HG02798 (cell line): Measurements from ENCODE around the gene TMED4.
A peak's percentile ranks its signal among the peaks of the same experiment; 100 is the strongest.

Experiments
- ATAC-seq: cut with Tn5 transposase; IDR thresholded peaks from one replicate; pipeline ENCODE4 v1.9.1; 2021; ENCODE audit warnings: mild to moderate bottlenecking; ENCODE audit not compliant: unreplicated experiment, poor library complexity

Gene TMED4

DNA sequence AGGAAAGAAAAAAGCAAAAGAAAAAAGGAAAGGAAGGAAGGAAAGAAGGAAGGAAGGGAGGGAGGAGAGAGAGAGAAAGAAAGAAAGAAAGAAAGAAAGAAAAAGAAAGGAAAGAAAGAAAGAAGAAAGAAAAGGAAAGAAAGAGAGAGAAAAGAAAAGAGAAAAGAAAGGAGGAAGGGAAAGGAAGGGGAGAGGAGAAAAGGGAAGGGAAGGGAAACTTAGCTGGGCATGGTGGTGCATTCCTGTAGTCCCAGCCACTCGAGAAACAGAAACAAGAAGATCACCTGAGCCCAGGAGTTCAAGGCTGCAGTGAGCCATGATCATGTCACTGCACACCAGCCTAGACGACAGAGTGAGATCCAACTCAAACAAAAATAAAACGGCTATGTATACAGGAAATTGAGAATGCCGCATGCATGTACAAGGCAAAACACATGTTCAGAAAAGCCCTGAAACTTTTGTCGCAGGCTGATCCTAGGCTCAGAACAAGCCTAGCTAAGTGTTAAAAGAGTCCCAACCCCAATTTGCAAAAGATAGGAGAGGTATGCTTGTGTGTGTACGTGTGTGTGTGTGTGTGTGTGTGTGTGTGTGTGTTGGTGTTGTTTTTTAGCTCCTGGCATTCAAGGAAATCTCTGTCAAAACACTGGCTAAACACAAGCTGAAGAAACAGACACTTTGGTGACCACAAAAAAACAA, 34.3 kb downstream of the TMED4 start:
- ATAC-seq: no peak

DNA sequence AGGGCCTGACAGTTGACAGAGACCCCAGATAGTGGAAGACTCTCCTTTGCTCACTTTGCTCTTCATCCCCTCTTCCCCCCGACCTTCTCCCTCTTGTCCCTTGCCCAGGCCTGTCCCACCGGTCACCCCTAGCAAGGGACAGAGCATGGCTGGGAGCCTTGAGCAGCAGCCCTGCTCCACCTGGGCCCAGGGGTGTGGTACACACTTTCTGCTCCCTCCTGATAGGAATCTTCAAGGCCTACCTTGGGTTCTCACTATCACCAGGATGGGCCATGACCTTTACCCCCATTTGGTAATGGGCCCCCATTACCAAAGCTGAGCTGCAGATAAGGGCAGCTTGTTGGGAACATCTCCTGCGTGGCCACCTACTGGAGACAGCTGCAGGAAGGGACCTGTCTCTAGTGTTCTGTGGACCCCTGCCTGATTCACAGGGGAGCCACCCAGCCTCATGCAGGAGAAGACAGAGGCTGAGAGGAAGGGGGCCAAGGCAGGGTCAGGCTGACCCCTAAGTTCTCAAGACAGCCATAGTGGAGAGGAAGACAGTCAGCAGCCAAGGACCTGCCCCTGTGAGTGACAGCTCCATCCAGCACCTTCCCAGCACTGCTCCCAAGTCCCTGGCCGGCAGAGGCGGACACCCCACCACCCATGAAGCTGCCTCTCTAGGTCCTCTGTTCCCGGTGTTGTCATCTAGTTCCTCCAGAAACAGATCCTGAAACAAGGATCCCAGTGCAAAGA, 40.0 kb downstream of the TMED4 start:
- ATAC-seq: no peak

DNA sequence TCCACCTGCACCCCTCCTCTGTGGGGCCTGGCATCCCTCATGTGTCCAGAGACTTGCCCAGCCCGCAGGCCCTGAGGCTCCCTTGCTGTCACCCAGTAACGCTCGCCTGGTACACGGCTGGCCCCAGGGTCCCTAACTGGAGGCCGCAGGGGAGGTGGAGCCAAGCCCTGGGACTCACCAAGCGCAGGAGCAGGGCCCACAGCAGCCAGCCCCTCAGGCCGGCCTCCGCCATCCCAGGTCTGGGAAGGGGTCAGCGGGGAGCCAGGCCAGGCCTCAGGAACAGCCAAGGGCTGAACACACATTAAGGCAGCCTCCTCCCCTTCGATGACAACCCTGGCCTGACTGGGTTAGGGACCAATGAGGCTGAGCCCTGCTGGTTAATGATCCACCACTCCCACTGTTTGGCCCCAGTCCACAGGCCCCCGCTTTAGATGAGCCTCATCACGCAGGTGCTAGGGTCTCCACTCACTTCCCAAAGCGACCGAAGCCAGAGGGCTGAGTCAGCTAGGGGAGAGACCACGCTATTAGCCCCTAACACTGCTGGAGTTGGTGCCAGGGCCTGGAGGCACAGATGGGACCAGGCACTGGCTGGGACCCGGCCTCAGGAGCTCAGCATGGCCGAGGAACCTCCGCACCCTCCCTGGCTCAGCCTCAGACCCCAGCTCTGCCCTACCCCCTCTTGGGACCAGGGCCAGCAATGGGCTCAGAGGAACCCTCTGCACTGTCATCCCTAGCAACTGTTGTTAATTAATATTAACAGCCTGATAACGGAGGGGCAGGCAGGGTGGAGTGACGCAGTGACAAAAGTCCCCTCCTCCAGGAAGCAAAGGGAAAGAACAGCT, 40.8 kb downstream of the TMED4 start, which contains the start of gene NPC1L1:
TSS of gene NPC1L1 (minus strand) at position 303 of the 842 bp plus-strand sequence. CDS start at position 232, 71 bp downstream.
- ATAC-seq: no peak

DNA sequence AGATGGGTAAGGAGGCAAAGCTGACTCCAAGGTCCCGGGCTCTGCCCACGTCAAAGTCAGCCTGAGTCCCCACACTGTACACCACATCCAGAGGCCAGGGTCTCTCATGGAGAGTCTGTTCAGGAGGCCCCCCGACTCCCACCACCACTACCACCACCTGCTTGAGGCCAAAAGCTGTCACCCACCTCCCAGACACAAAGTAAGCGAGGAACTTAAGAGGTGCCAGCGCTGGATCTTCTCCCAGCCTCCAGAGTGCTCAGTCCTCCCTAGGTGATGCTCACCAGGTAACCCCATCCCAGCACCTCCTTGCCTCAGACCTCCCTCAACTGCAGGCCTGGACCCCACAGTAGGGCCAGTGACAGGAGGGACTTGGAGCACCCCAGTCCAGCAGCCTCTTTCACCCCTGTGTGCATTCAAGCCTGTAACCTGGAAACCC, 41.4 kb downstream of the TMED4 start:
- ATAC-seq: no peak

DNA sequence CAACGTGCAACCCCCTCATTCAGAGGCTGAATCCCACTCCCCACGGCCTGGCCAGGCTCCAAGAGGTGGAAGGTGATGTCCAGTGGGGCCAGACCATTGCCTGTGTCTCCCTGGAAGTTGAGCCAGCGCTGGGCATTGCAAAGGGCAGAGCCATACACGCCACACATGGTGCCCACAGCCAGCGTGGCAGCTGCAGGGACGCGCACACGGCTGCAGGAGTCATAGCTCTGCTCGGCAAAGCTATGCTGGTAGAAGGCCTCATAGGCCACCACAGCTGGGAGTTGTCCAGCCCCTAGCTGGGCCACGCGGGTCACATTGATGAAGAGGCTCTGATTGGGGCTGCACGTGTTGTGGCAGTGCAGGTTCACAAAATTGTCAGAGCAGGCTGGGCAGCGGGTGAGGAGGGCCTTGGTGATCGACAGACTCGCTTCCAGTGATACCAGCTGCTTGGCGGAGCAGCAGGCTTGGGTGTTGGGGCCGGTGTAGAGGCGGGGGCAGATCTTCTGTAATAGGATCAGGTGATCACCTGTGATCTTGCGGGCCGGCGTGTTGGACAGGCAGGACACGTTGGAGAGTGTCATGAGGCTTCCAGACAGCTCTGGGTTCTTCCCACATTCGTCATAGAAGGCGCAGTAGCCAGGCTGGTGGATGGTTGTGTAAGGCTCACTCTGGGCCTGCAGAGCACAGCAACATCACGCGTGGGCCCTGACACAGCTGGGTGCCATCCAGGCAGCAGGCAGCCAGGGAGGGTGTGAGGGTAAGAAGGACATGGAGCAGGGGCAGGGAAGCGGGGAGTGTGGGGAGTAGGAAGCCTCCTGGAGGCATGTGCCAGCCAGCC, 42.1 kb downstream of the TMED4 start:
- no peak for ATAC-seq

DNA sequence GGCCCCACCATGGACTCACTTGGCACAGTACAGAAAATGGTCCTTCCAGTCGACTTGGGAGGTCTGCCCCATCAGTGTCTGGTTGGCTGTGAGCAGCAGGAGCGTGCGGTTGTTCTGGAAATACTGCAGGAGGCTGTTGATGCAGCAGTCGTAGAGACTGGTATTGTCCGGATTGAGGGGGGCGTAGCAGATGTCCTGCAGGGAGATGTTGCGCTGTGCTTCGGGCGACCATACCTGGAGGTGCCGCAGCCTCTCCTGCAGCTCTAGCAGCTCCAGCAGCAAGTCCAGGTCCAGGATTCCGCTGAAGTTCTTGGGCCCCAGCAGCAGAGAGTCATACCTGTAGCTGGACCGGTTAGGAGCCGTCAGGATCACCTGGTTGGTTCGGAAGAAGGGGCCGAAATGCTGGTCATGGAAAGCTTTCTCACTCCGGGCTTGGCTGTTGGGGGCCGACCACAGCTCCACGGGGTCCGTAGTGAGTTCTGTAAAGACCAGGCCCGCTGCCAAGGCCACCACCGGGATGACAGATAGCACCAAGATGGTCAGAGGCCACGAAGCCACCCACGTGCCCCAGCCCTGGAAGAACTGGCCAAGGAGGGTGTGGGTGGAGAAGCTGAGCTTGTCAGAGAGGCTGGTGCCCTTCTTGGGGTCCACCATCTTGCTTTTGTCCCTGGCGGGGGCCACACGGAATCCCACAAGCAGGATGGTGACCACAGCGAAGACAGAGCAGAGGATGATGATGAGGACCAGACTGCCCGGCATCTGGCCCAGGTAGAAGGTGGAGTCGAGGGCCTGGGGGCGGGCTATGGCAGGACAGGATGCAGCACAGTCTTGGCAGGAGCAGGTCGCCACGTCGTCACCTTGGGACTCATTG, 43.0 kb downstream of the TMED4 start:
- no peak for ATAC-seq

DNA sequence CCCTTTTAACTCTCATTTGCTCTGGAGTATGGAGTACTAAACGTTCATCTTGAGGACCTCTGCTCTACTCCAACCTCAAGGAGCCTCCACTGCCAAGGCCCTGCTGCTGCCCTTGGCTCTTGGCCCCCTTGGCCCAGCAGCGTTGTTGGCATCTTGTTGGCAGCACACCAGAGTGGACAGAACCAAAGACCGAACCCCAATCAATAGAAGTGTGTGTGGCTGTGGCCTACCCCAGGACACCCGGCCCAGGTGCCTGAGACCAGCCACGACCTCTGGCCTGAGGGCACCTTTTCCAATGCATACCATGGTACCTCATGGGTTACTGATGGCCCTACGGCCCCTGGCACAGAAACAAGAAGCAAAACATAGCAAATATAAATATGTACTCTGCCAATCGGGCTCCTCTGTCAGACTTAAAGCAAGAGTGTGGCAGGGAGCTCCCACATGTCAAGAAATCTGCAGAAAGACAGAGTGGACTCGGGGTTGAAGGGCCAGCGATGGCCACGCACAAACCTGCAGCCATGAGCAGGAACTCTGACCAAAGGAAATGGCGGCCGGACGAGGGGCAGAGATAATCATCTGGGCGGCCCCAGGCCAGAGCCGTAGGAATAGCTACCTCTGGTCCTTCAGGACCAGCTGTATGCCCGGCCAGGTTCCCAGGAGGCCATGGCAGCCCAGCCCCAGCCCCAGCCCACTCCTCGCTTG, 43.8 kb downstream of the TMED4 start:
- ATAC-seq: no peak

DNA sequence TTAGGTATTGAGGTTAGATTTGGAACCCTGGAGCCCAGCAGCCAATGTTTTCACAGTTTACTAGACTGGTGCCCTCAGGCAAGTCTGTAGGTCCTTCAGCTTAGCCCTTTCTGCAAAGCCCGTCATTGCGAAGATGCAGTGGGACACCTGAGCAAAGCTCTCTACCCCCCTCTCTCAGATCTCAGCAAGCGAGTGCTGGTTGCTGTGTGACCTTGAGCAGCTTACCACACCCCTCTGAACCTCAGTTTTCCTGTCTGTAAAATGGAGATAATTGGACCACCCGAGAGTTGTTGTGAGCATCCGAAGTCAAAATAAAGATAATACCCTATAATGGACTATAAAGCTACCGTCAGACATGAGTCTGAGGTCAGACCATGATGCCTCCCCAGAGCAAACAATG, 44.6 kb downstream of the TMED4 start:
- ATAC-seq: no peak

DNA sequence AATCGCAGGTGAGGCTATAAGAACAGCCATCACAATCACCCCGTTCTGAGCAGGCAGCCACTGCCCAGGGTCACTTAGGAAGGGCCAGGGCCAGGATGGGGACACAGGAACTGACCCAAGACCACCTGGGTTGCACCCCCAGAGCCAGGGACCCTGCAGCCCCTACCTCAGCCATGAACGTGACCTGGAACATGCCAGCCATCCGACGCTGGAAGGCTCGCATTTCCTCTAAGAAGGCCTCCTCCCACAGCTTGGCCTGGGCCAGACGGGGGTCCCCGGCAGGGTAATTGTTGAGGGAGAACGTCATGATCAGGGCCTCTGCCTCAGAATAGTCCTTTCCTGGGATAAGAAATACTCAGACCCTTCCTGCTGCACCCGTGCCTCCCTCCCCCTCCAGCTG, 45.9 kb downstream of the TMED4 start:
- ATAC-seq: no peak

DNA sequence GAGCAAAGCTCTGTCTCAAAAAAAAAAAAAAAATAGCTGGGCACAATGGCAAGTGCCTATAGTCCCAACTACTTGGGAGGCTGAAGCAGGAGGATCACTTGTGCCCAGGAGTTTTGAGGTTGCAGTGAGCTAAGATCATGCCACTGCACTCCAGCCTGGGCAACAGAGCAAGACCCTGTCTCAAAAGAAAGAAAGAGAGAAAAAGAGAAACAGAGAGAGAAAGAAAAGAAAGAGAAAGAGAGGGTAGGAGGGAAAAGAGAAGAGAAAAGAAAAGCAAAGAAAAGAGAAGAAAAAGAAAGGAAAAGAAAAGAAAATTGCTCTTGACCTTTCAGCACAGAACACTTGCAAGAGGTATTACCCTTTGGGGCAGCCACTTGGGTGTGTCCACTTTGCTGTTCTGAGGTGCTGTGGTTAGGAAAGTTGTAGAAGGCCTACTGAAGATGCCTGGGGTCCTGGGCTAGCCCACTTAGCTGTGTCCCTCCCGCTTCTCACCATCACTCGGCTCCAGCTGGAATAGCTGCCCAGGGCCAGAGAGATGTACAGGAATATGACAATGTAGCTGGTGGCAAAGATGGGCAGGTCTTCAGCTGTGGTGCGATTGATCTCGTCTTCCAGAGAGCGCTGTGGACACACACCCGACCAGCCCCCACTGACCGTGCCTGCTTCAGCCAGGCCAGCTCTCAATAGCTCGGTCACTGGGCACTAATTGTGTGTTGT, 46.5 kb downstream of the TMED4 start:
- ATAC-seq: no peak

DNA sequence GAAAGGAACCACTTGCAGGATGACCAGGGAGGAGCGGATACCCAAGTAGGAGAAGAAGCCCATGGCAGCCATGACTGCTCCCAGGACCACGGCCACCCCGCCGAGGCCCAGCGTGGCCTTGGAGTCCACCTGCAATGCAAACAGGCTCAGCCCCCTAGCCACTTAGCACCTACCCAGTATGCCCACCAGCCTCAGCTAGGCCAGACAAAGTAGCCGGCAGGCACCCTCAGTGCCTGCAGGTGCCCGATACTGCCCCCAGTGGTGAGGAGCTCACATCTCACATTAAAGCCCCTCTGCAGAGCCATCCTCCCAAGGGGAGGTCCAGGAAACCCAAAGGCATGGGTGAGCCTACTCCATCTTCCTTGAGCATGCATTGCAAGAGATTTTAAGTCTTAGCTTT, 47.5 kb downstream of the TMED4 start:
- peak; percentile 68 for ATAC-seq

DNA sequence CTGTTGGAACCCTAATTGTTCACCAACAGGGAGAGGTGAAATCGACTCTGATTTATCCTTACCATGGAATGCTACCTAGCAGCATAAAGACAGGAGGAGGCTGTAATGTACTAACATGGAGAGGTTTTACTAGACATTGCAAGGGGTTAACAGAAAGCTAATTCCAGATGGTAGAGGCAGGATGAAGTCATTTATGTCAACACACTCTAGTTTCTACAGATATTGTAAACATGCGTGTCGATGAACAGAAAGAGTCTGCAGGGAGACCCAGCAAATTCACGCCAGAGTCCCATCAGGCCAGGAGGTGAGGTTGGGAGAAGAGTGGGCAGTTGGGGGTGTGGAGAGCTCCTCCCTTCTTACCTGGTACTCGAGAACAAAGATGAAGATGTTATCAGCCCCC, 47.9 kb downstream of the TMED4 start:
- no peak for ATAC-seq

DNA sequence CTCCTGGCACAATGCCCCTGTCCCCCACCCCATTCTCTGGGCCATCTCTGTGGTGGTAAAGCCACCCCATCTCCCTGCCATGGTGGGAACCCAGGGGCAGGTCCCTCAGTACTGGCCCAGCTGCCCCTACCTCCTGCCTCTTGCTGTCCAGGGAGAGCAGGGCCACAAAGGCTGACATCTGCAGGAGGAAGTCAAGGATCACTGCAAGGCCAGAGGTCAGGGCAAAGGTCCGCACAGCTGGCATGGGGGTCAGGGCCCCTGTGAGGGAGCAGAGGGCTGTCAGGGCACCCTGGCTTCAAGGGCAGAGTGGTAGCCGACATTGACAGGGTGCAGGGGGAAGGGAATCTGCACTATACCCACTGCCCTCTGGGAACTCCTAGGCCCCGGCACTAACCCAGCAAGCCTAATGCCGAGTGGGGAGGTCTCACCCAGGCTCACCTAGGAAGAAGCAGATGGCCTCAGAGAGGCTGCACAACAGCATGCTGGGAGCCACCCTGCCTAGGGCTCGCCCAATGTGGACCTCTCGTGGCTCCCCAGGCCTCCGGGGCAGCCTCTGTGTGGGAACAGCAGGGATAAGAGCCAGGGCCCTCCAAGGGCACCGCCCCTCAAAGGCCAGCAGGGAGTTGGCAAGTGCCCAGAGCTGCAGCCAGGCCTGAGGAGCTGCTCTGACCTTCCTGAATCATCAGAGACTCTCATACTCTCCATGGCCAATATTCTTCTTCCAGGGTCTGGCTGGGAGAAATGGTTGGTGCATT, 48.6 kb downstream of the TMED4 start:
- no peak for ATAC-seq

DNA sequence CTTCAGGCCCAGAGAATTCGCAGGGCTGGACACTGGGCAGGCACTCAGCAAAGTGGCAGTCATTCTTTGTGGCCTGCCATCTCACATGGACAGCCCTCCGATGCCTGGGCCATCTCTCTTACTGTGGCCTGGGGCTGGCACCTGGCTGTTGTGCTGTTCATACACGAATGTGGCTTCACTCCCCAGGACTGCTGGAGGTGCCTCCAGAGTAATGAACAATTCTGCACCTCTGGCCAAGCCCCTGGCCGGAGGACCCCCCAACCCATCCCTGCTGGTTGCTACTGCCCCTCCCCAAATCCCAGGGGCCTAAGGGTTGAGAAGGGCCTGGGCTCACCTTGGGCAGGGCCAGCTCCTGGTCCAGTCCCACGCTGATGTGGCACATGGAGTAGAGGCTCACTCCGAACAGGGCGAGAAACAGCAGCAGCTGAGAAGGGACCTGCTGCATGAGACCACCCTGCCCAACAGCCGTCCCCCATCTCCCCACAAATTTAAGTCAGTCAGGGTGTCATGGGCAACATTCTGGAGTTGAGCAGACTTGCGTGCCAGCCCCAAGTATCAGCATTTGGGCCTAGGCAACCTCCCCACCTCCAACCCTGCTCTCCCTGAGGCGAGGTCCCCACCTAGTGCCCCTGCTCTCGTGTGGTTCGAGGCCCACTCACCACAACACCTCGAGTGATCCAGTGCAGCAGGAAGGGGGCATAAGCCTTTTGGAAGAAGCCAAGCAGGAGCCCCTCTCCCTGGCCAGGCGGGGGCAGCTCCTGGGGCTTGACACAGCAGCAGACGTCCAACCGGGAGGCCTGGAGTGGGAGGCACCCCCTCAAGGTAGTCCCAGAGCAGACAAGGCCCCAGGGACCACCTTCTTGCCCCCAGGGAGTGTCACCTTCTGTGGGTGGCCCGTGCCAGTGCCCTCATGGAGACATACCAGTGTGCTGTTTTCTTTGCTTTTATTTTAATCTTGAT, 50.3 kb downstream of the TMED4 start:
- no peak for ATAC-seq

DNA sequence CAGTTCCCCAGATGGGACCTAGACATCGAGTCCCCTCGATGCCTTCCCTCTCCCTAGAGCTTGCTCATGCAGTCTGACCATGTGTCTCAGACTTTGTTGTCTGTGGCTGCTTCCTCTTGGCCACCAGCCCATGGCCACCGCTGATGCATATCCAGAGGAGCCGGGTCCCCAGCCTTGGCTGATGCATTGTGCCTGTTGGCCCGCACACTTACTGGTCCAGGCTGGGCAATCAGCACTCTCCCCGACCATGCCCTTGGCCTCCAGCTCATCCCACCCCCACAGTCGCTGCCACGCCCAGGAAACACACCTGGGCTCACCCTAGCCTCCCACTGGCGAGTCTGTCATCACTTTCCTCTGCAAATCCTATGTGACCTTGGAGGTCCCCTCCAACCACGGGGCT, 51.0 kb downstream of the TMED4 start:
- no peak for ATAC-seq
